ENCODE results near the gene EPS15. TPM values are rescaled to one million over a fixed set of nuclear protein-coding genes. Genes with fewer than 3 reads are reported as not detected.

Gene EPS15
- total RNA-seq, 1 donor: 108 TPM

DNA sequence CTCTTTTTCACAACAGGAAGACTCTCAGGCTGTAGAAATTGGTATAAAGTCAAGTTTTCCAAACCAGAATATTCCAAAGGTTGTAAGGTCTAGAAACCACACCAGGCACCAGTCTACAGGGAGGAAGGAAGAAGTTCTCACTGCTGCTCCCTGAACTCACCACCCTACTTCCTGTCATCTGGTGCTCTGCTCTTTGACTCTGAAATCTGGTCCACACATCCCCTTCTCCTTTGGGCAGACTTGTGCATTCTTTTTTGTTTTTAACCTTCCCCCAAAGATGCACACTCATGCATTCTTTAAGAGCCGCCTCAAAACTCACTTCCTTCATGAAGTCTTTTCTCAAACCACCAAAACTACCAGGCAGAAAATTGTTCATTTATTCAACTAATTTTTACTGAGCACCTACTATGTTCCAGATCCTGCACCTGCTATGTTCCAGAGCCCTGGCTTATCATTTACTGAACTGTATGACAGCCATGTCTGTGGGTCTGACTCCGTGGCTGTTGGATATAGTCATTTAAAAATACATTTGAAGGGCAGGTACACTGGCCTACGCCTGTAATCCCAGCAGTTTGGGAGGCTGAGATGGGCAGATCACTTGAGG is 30.1 kb upstream of the EPS15 start:
- DNase-seq (ENCODE audit: low read depth): no peak
- no peak for TF ChIP-seq CTCF (IDR thresholded peaks at IDR 0.05; ENCODE audit: insufficient read depth, low read length)
- no peak overlapping the region for H3K4me3 ChIP-seq (ENCODE audit: low read depth, low read length)

DNA sequence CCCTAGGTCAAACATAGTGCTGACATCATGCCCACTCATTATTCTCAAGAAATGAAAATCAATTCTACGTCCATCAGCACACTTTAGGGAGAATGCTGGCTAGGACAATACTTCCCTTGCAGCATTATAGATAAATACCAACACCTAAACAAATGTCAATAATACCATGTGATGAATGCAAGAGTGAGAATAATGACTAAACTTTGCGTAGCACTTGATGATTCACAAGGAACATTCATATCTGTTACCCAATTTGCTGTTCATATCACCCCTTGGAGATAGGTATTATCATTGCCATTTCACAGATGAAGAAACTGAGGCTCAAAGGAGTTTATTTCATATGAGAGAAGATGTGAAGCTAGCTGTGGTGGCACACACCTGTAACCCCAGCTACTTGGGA is 24.8 kb upstream of the EPS15 start:
- TF ChIP-seq CTCF (IDR thresholded peaks at IDR 0.05; ENCODE audit: insufficient read depth, low read length): no peak
- H3K4me3 ChIP-seq (ENCODE audit: low read depth, low read length): no peak overlapping the region
- DNase-seq (ENCODE audit: low read depth): no peak

- no peak for DNase-seq (ENCODE audit: low read depth)
- TF ChIP-seq CTCF (IDR thresholded peaks at IDR 0.05; ENCODE audit: insufficient read depth, low read length): no peak
- H3K4me3 ChIP-seq (ENCODE audit: low read depth, low read length): no peak overlapping the region
Observed at GRCh38 chr1:51542158-51542953, 23.3 kb upstream of the EPS15 start.

DNA sequence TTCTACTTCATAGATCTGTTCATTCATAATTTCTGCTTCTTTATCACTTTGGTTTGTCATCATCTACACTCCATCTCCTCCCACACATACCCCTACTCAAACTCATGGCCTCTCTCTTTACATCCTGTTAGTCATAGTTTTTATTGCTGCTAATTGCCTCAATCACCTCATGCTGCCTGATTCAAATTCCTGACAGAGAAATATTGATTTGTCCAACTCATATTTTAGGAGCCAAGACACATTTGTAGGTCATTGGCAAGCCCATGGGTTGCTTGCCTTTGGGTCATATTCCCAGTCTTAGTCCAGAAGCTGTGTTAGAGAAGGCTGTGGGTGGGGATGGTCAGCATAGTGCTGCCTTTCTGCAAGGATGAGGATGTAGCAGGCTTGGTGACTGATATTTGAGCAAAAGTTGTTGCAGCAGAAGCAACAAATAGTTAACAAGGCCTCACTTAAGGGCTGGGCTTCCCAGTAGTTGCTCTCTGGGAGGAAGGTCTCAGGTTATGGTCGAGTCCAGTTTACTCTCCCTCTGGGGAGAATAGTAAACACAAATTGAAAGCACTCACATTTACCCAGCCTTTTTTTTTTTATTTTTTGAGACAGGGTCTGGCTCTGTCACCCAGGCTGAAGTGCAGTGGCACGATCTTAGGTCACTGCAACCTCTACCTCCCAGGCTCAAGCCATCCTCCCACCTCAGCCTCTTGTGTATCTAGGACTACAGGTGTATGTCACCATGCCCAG is 22.4 kb upstream of the EPS15 start:
- TF ChIP-seq CTCF (IDR thresholded peaks at IDR 0.05; ENCODE audit: insufficient read depth, low read length): no peak
- H3K4me3 ChIP-seq (ENCODE audit: low read depth, low read length): no peak overlapping the region
- DNase-seq (ENCODE audit: low read depth): no peak

GRCh38 chr1:51537568-51537967 is 18.5 kb upstream of the EPS15 start:
- TF ChIP-seq CTCF (IDR thresholded peaks at IDR 0.05; ENCODE audit: insufficient read depth, low read length): no peak
- no peak overlapping the region for H3K4me3 ChIP-seq (ENCODE audit: low read depth, low read length)
- DNase-seq (ENCODE audit: low read depth): no peak

DNA sequence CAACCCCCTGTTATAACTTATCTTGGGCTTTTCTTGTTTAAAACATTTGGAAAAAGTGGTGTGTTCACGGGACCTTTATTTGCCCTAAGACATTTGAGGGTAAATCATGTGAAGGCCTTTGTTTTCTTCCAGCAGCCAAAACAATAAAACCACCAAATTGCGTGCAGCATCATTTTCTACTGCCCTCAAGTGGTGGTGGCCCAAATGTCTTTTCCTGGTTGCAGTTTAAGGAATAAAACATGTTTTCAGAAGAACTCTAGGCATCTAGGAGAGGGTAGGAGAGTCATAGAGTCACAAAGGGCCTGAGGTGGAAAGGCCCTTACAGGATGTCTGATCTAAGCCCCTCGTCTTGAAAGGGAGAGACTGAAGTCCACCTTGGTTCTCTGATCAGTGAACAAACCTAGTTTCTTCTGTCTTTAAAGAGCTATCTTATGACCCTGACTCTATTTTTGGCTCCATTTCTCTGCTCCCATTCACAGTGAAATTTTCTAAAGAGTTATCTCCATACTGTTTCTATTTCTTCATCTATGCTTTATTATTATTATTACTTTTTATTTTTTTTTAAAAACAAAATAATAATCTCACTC is 16.0 kb upstream of the EPS15 start:
- H3K4me3 ChIP-seq (ENCODE audit: low read depth, low read length): no peak overlapping the region
- peak; percentile 91 for DNase-seq (ENCODE audit: low read depth)

More for the DNA sequence above, 16.0 kb upstream of the EPS15 start:
- peak; percentile 89 for TF ChIP-seq CTCF (IDR thresholded peaks at IDR 0.05; ENCODE audit: insufficient read depth, low read length)

All from fibroblast of the aortic adventitia (primary cell).